Raji (cell line): ENCODE results near the gene PLA1A.

ENCODE experiments used
- POLR2A ChIP-seq: IDR thresholded peaks from 2 replicates; pipeline ENCODE4 v1.6.1; 2011; ENCODE audit warnings: low read depth, low read length, control low read depth; ENCODE audit not compliant: insufficient read depth

Gene PLA1A

DNA sequence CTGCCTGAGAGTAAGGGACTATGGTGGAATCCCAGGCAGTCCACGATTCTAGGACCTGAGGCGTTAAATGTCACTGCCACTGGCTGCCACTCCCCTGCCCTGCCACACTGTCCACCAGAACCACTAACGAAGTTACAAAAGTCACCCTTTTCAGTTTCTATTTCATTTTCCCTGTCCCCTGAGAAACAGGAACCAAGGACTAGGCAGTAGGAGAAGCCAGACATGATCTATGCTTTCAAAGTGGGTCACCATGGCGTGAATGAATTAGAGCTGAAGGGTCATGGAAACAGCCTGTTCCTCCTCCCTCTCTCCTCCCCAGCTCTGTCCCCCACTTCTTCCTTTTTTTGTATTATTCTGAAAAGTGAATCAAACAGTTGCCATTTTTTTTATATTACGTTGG, 27.5 kb upstream of the PLA1A start:
- TF ChIP-seq POLR2A: no peak

- no peak for TF ChIP-seq POLR2A
Observed at GRCh38 chr3:119571230-119571629, 26.5 kb upstream of the PLA1A start.

- TF ChIP-seq POLR2A: no peak
Observed at GRCh38 chr3:119571688-119572087, 26.0 kb upstream of the PLA1A start.

- no peak for TF ChIP-seq POLR2A
Observed at GRCh38 chr3:119575507-119575906, 22.2 kb upstream of the PLA1A start.

DNA sequence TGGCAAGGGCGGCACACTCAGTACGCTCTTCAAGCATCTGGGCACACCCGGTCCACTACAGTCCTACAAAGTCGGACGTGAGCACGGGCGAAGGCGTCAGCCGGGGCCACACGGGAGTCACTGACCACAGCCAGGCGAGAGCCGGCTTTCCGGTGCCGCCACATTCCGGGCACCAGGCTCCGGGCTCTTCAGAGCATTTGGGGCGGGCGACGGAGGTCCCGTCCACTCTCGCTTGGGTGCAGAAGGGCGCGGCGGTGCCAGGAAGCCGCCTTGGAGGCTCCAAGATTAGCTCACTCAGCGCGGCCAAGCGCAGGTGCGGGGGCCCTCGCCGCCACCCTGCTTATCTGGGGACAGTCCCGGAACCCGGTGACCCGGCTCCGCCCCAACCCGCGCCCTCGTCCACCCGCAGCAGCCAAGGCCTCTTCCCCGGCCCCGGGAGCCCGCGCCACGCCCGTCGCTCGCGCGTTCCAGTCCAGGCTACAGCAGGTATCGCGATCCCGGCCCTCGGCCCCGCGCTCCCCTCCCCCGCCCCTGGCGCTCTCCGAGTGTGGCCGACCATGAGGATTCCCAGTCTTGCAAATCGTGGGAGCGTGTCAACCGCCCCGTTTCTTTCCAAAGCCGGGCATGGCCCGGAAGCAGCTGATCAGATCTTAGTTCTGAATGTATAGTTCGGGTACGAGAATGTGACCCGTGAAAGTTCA, 18.2 kb upstream of the PLA1A start, which contains the start of gene ADPRH:
Gene ADPRH (plus strand): TSS at position 127 of the 701 bp plus-strand sequence. CDS start 2,678 bp downstream, outside the sequence.
- TF ChIP-seq POLR2A: no peak

- TF ChIP-seq POLR2A: no peak
Observed at GRCh38 chr3:119580067-119580760, 17.5 kb upstream of the PLA1A start.

GRCh38 chr3:119582178-119582577, 15.5 kb upstream of the PLA1A start:
- TF ChIP-seq POLR2A: no peak

GRCh38 chr3:119585208-119585607, 12.5 kb upstream of the PLA1A start:
- TF ChIP-seq POLR2A: no peak

- no peak for TF ChIP-seq POLR2A
Observed at GRCh38 chr3:119585856-119586570, 11.7 kb upstream of the PLA1A start.

DNA sequence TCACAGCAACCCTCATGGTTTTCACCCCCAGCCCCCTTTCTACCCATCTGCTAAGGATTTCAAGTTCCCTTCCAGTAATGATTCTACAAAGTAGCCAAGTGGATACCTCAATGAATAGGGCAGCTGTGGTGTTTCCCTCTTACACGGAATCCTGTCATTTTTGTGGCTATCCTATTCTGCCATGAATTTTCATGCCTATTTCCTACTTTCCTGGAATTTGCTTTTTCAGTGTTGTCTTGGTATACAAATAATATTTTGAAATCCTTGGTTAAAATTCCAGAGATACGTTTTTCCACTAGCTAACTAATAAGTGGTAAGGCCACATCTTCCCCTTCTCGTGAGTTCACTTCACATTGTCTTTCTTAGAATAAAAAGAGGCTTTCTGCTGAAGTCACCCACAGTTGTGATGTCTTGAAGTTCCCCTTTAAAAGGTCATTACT, 10.9 kb upstream of the PLA1A start:
- TF ChIP-seq POLR2A: no peak

DNA sequence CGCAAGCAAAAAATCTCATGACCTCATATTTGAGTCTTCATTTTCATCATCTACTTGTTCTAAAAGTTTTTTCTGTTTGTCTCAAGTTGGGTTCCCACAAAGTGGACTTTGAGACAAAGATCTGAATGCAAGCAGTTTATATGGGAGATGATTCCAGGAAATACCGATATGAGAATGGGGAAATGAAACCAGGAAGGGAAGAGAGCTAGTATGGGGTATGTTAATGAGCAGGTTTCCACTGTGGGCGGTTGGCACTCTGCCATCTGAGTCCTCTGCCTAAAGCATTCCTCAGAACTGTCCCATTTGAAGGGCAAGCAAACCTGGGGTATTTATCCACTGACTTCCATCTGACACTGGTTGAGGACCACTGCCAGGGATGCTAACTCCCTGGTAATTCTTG, 9.6 kb upstream of the PLA1A start:
- no peak for TF ChIP-seq POLR2A

DNA sequence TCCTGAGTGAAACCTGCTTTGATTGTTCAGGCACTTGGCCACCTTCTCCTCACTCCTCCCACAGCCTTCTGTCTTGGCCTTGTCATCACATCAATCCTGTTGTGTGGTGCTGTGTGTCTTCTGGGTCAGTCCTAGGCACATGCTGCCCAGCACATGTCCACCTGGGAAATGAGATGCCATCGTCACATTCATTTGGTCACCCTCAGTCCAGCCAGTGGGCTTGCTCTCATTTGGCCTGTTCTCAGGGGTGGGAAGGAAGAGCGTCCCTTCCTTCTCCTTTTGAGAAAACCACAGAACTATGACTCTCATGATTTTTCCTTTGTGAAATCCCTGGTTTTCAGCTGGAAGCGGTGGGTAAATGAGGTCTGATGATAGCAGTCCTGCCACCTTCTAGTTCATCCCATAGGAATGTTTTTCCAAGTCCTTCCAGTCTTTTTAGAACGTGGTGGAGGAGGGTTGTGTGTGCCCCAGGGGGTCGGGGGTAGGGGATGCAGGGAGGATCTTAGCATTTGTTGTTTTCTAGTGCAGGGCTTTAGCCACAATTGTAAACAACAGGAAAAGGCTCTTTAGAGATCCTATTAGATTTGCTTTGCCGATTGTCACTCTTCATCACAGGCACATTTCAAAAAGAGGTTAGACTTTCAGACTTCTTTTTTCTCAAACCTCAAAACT, 8.4 kb upstream of the PLA1A start:
- no peak for TF ChIP-seq POLR2A

DNA sequence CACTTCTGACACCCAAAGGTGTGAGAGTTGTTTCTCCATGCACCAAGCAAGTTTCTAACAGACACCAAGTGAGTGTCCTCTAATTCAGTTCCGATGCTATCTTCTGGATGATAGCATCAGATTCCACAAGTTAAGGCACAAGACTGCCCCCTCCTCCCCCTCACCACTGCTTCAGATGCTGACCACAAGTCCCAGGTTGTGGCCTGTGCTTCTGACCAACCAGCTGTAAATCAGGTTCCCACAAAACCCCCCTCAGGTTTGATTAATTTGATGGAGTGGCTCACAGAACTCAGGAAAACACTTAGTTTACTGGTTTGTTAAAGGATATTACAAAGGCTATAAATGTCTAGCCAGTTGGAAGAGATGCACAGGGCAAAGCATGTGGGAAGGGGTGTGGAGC, 7.0 kb upstream of the PLA1A start:
- TF ChIP-seq POLR2A: no peak

- no peak for TF ChIP-seq POLR2A
Observed at GRCh38 chr3:119592861-119593260, 4.8 kb upstream of the PLA1A start.

DNA sequence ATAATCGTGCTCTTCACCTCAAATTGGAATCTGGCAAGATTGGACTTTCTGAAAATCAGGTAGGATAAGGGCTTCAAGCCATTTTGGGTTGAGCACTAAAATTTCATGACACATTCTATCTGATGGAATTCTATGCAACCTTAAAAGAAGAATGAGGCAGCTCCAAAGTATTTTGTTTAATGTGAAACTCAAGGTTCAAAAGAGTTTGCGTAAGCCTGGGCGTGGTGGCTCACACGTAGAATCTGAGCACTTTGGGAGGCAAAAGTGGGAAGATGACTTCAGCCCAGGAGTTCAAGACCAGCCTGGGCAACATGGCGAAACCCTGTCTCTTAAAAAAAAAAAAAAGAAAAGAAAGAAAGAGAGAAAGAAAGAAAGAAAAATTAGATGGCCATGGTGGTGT, 3.6 kb upstream of the PLA1A start:
- no peak for TF ChIP-seq POLR2A
